ENCODE data around the gene GAL3ST1. TPM values are rescaled to one million over a fixed set of nuclear protein-coding genes. Genes with fewer than 3 reads are reported as not detected.
"Not testable (repeated sequence)": the region's sequence is repeated elsewhere in the genome, so short reads cannot be mapped to it uniquely, and the experiment has no call there.

GAL3ST1 gene
- polyA plus RNA-seq, 1 experiment: 0.06 TPM

DNA sequence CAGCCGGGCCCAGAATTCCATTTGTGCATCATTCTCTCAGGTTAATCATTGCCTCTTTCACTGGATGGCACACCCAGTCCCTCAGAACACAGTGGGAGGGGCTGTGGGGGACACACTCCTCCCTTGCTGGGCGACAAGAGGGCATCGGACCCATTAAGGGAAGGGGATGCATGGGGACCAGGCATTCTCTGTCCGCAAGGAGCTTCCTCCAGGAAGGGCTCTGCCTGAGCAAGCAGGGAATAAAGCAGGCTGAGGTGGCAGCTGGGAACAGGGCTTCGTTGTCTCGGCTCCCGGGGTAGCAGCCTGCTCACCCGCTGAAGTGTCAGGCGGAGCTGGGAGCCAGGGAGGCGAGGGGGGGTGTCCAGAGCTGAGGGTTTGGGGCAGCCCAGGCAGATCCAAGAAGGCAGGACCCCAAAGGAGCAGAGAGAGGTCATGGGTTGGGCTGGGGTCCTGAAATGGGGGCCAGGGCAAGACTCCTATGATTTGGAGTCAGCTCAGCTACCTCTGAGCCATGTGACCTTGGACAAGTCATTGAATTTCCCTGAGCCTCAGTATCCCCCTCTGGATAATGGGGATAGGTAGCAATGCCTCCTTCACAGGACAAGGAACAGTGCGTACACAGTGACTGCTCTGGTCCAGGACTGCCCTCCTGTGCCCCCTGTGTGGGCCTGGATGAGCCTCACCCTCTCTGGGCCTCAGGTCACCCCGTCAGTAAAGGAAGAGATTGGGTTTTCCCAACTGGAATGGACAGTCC lies 1.4 kb downstream of the GAL3ST1 start:
- POLR2A ChIA-PET: no interaction called here
- no peak for DNase-seq (ENCODE audit: low read depth, low spot score)
- TF ChIP-seq, protein P1, sequence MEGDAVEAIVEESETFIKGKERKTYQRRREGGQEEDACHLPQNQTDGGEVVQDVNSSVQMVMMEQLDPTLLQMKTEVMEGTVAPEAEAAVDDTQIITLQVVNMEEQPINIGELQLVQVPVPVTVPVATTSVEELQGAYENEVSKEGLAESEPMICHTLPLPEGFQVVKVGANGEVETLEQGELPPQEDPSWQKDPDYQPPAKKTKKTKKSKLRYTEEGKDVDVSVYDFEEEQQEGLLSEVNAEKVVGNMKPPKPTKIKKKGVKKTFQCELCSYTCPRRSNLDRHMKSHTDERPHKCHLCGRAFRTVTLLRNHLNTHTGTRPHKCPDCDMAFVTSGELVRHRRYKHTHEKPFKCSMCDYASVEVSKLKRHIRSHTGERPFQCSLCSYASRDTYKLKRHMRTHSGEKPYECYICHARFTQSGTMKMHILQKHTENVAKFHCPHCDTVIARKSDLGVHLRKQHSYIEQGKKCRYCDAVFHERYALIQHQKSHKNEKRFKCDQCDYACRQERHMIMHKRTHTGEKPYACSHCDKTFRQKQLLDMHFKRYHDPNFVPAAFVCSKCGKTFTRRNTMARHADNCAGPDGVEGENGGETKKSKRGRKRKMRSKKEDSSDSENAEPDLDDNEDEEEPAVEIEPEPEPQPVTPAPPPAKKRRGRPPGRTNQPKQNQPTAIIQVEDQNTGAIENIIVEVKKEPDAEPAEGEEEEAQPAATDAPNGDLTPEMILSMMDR (IDR thresholded peaks at IDR 0.05; ENCODE audit: low read depth, low read length): no peak

DNA sequence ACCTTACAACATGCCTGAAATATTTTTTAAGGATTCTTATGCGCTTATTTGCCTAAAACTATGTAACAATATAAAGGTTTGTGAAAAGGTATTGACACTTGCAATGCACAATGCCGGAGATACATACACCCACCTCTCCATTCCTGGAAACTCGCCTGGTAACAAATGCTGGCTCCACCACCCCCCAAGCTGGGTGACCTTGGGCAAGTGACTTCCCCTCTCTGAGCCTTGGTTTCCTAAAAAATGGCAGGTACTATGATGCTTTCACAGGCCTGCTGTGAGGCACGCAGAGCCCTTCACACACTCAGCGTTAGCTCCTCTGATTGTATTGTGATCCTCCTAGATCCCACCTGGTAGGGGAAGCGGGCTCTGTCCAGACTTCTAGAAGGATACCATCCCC lies 2.3 kb downstream of the GAL3ST1 start:
- TF ChIP-seq, protein P1 (IDR thresholded peaks at IDR 0.05; ENCODE audit: low read depth, low read length): no peak
- DNase-seq (ENCODE audit: low read depth, low spot score): no peak
- Histone ChIP-seq H3K27ac (ENCODE audit: low read depth, low read length) (no peak overlapping the region), H3K9me3 (ENCODE audit: control insufficient read depth, insufficient read depth, low read length) (no peaks in the 10 kb centered on the region), H3K4me3 (ENCODE audit: low read depth, low read length) (no peak overlapping the region), H3K27me3 (ENCODE audit: control insufficient read depth, insufficient read depth, low read length) (peaks cover 16% of the 10 kb centered on the region)
- ChIA-PET POLR2A (no interaction called here), CTCF (no interaction called here)

More for the DNA sequence above, 1.4 kb downstream of the GAL3ST1 start:
- Histone ChIP-seq H3K9me3 (ENCODE audit: control insufficient read depth, insufficient read depth, low read length) (no peaks in the 10 kb centered on the region), H3K4me3 (ENCODE audit: low read depth, low read length) (no peak overlapping the region), H3K27me3 (ENCODE audit: control insufficient read depth, insufficient read depth, low read length) (peaks cover 16% of the 10 kb centered on the region), H3K27ac (ENCODE audit: low read depth, low read length) (no peak overlapping the region)
- CTCF ChIA-PET: no interaction called here

DNA sequence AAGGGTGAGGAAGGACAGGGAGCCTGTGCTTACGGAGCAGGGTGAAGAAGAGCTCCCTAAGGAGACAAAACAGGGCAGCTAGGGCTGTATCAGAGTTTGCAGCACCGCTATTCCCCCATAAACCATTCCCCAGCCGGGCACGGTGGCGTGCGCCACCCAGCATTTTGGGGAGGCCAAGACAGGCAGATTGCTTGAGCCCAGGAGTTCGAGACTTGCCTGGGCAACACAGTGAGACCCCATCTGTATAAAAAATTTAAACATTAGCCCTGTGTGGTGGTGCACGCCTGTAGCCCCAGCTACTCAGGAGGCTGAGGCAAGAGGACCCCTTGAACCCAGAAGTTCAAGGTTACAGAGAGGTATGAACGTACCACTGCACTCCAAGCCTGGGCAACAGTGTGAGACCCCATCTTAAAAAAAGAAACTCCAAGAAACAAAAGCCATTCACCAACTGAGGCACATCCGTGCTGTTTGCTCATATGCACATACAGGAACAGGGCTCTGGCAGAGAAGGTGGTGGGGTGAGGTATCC lies 4.7 kb downstream of the GAL3ST1 start:
- Histone ChIP-seq H3K9me3 (ENCODE audit: control insufficient read depth, insufficient read depth, low read length) (no peaks in the 10 kb centered on the region), H3K27ac (ENCODE audit: low read depth, low read length) (no peak overlapping the region), H3K27me3 (ENCODE audit: control insufficient read depth, insufficient read depth, low read length) (peaks cover 24% of the 10 kb centered on the region), H3K4me3 (ENCODE audit: low read depth, low read length) (no peak overlapping the region)
- no peak for DNase-seq (ENCODE audit: low read depth, low spot score)
- ChIA-PET CTCF (no interaction called here), POLR2A (no interaction called here)
- TF ChIP-seq, protein P1 (IDR thresholded peaks at IDR 0.05; ENCODE audit: low read depth, low read length): no peak

DNA sequence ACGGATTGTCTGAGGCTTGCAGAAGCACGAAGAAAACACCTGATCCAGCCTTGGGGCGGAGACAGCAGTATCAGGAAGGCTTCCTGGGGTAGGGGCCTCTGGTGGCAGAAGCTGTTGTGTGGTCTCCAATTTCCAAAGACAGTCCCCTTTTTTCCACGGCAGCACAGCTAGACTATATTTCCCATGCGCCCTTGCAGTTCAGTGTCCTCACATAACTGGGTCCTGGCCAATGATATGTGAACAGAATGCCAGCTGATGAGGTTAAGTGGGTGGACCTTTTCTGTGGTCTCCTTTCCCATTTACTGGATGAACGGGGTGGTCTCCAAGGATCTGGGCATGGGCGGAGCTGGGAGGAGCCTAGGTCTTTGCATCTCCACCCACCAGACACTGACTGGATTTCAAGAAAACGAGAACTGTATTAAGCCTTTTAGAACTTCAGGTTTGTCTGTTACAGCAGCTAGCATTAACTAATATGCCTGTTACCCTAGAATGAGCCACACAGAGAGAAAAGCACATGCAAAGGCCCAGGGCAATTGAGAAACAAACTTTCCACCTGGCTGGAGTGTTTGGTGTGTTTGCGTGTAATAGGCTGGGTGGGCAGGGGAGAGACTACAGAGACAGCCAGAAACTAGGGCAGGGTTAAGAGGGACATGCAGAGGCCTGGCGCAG lies 6.2 kb downstream of the GAL3ST1 start:
- Histone ChIP-seq H3K27me3 (ENCODE audit: control insufficient read depth, insufficient read depth, low read length) (peaks cover 24% of the 10 kb centered on the region), H3K9me3 (ENCODE audit: control insufficient read depth, insufficient read depth, low read length) (no peaks in the 10 kb centered on the region), H3K4me3 (ENCODE audit: low read depth, low read length) (no peak overlapping the region), H3K27ac (ENCODE audit: low read depth, low read length) (no peak overlapping the region)
- CTCF ChIA-PET: no interaction called here
- POLR2A ChIA-PET: interaction anchor here (0.7 kb wide), 1 partner anchor 139 kb away, joined by 7 read pairs; no protein-coding TSS in a partner anchor
- no peak for DNase-seq (ENCODE audit: low read depth, low spot score)
- TF ChIP-seq, protein P1 (IDR thresholded peaks at IDR 0.05; ENCODE audit: low read depth, low read length): no peak

DNA sequence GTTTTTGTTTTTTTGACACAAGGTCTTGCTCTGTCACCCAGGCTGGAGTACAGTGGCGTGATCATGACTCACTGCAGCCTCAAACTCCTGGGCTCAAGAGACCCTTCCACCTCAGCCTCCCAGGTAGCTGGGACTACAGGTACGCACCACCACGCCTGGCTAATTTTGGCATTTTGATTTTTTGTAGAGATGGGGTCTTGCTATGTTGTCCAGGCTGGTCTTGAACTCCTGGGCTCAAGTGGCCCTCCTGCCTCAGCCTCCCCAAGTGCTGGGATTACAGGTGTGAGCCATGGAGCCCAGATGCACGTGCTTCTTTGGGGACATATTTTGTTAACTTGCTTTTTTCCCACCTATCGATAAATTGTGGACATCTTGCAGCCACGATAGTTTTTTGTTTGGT lies 7.2 kb downstream of the GAL3ST1 start:
- CTCF ChIA-PET; H3K4me3 ChIP-seq (ENCODE audit: low read depth, low read length); H3K9me3 ChIP-seq (ENCODE audit: control insufficient read depth, insufficient read depth, low read length); POLR2A ChIA-PET; DNase-seq (ENCODE audit: low read depth, low spot score); H3K27ac ChIP-seq (ENCODE audit: low read depth, low read length): not testable (repeated sequence)
- peaks cover 20% of the 10 kb centered on the region for H3K27me3 ChIP-seq (ENCODE audit: control insufficient read depth, insufficient read depth, low read length)

Measured in AG04450 (cell line).